Spleen (tissue), 7 donors: Measurements from ENCODE around the gene TENM4.

Source experiments
- CTCF ChIP-seq, 11 experiments: fragments of 200-600 bp in 7 of 11; fragments of 450-650 bp in 4 of 11; sonication (generic) in 4 of 11; IDR thresholded peaks in 8 of 11; conservative IDR thresholded peaks in 3 of 11; 1 replicate in 7 of 11; 2 replicates in 4 of 11; pipeline versions ENCODE4 v1.4.0 to v1.8.0; 2016 to 2021; ENCODE audit warnings: antibody characterized with exemption in 11 of 11, inconsistent platforms in 4 of 11, mild to moderate bottlenecking in 1 of 11
- POLR2A ChIP-seq, 3 donors: fragments of 450-650 bp; IDR thresholded peaks; one replicate each; pipeline ENCODE4 v1.5.1; 2017; ENCODE audit warnings: antibody characterized with exemption in 3 of 3, mild to moderate bottlenecking in 1 of 3
- donor health status: DM: no; HTN: no; CAD: no; lungs with moderate emphysema.
- donor health status: DM: no; HTN: no; CAD: no.
- donor health status: DM: no; HTN: no; CAD: no.

GRCh38 chr11:79363256-79363655 lies 77.6 kb downstream of the TENM4 start:
- TF ChIP-seq CTCF (IDR thresholded peaks at IDR 0.05 in 8 of 11, conservative IDR thresholded peaks at IDR 0.05 in 3 of 11) (no peak), POLR2A (IDR thresholded peaks at IDR 0.05) (no peak)
